Kidney epithelial cell (primary cell): ENCODE results near the gene PTPN11. TPM values are rescaled to one million over a fixed set of nuclear protein-coding genes. Genes with fewer than 3 reads are reported as not detected.

Source experiments
- DNase-seq: peaks from one replicate; pipeline ENCODE4 v3.0.0-alpha.2; 2010; ENCODE audit warnings: low read depth
- H3K27me3 ChIP-seq: 2 replicates; pipeline ENCODE4 v1.6.0; 2011; ENCODE audit warnings: low read length; ENCODE audit not compliant: control insufficient read depth, insufficient read depth
- H3K36me3 ChIP-seq: 2 replicates; pipeline ENCODE4 v1.5.1; 2011; ENCODE audit warnings: low read length; ENCODE audit not compliant: control insufficient read depth, insufficient read depth
- H3K4me3 ChIP-seq: 2 replicates; pipeline ENCODE4 v1.5.1; 2011; ENCODE audit warnings: low read depth, mild to moderate bottlenecking, control low read depth, low read length
- total RNA-seq: library from RNA; depleted of rRNA; stranded (reverse); fragments of >200 nt; gene quantifications from 2 replicates; pipeline ENCODE4 v1.2.3, GENCODE V29; 2015
- TF ChIP-seq, protein P1 (sequence below): IDR thresholded peaks from 2 replicates; pipeline ENCODE4 v1.5.1; 2011; ENCODE audit warnings: mild to moderate bottlenecking, moderate library complexity, low read length, control low read depth, inconsistent platforms; ENCODE audit not compliant: insufficient read depth, poor library complexity, severe bottlenecking

Gene PTPN11
- total RNA-seq, 1 donor from 2014 or later = 91.1 TPM

GRCh38 chr12:112482733-112483132, 64.0 kb downstream of the PTPN11 start:
- H3K4me3 ChIP-seq = no peak overlapping the region
- no peak for DNase-seq
- no peaks in the 10 kb centered on the region for H3K27me3 ChIP-seq
- H3K36me3 ChIP-seq = peaks cover 3% of the 10 kb centered on the region
- TF ChIP-seq, protein P1, sequence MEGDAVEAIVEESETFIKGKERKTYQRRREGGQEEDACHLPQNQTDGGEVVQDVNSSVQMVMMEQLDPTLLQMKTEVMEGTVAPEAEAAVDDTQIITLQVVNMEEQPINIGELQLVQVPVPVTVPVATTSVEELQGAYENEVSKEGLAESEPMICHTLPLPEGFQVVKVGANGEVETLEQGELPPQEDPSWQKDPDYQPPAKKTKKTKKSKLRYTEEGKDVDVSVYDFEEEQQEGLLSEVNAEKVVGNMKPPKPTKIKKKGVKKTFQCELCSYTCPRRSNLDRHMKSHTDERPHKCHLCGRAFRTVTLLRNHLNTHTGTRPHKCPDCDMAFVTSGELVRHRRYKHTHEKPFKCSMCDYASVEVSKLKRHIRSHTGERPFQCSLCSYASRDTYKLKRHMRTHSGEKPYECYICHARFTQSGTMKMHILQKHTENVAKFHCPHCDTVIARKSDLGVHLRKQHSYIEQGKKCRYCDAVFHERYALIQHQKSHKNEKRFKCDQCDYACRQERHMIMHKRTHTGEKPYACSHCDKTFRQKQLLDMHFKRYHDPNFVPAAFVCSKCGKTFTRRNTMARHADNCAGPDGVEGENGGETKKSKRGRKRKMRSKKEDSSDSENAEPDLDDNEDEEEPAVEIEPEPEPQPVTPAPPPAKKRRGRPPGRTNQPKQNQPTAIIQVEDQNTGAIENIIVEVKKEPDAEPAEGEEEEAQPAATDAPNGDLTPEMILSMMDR = no peak

- Histone ChIP-seq H3K4me3 (no peak overlapping the region), H3K36me3 (peaks cover 1% of the 10 kb centered on the region), H3K27me3 (no peaks in the 10 kb centered on the region)
- DNase-seq = no peak
- TF ChIP-seq, protein P1 = no peak
Observed at GRCh38 chr12:112486361-112486760, 67.6 kb downstream of the PTPN11 start.

DNA sequence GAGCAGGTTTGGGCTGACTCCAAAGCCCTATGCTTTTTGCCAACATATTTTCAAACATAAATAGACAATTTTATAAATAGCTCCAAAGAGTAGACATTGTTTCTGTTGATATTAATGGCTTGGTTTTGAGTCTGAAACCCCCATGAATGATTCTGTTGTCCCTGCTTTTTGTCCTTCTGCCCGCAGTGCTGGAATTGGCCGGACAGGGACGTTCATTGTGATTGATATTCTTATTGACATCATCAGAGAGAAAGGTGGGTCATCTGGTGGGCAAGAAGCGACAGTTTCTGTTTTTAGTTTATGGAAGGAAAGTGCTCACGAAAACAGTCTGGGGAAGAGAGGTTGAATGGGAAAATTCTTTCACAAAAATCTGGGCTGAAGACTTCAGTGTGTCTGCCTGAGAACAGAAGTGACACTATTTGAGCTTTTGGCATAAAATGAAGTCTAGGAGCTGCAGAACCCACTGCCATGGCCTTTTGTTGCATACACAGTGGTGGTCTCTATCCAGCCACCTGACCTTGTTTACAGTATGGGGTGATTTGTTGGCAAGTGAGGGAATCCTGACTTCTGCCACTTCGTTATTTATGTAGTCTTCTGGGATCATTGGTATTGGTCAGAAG, 69.6 kb downstream of the PTPN11 start:
- TF ChIP-seq, protein P1 = no peak
- peaks cover 1% of the 10 kb centered on the region for H3K36me3 ChIP-seq
- DNase-seq = no peak
- H3K27me3 ChIP-seq = no peaks in the 10 kb centered on the region
- no peak overlapping the region for H3K4me3 ChIP-seq

GRCh38 chr12:112489456-112489855, 70.7 kb downstream of the PTPN11 start:
- no peak for DNase-seq
- TF ChIP-seq, protein P1 = no peak
- Histone ChIP-seq H3K36me3 (peaks cover 1% of the 10 kb centered on the region), H3K4me3 (no peak overlapping the region), H3K27me3 (no peaks in the 10 kb centered on the region)

DNA sequence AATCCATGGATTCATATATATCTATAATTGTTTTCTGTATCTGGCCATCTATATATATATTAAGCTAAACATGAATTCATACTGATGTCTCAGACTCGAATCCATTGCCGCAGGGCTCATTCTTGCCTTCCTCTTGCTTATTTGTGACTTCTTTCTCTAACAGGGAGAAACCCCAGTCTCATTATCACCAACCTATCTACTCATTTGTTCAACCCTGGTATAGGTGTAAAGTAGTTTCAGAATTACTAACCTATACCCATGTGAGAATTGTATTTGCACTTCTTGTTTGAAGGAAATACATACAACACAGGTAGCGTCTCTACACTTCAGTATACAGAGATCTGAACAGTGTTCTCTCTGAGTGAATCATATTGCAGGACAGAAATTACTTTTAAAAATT, 77.7 kb downstream of the PTPN11 start:
- no peak for DNase-seq
- Histone ChIP-seq H3K4me3 (no peak overlapping the region), H3K27me3 (no peaks in the 10 kb centered on the region), H3K36me3 (no peaks in the 10 kb centered on the region)
- TF ChIP-seq, protein P1 = no peak

DNA sequence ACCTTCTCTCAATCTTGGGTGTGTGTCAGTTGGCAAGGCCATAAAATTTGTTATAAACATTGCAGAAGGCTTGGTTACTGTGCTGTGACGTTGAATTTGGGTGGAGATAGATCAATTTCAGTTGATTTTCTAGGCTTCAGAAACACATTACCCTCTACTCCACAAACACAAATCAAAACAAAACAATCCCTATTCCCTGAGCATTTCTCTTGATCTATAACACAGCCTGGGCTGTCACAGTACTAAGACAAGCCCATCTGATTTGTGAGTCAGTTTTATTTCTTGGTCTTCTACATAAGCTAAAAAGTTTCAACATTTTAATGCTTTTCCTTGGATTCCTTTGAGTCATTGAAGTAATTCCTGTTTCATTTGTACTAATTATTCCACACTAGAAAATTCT, 79.8 kb downstream of the PTPN11 start:
- Histone ChIP-seq H3K27me3 (no peaks in the 10 kb centered on the region), H3K4me3 (no peak overlapping the region), H3K36me3 (no peaks in the 10 kb centered on the region)
- TF ChIP-seq, protein P1 = no peak
- no peak for DNase-seq
